ENCODE measurements around the gene GVQW3. TPM values are rescaled to one million over a fixed set of nuclear protein-coding genes. Genes with fewer than 3 reads are reported as not detected.

Gene GVQW3
- polyA plus RNA-seq, 1 donor (not counting 4 experiments of a cell fraction or from before 2014, with no cell fraction given) = 0.80 TPM

- TF ChIP-seq EZH2 (IDR thresholded peaks at IDR 0.05; ENCODE audit: low read length) = no peak
- TF ChIP-seq, protein P1, sequence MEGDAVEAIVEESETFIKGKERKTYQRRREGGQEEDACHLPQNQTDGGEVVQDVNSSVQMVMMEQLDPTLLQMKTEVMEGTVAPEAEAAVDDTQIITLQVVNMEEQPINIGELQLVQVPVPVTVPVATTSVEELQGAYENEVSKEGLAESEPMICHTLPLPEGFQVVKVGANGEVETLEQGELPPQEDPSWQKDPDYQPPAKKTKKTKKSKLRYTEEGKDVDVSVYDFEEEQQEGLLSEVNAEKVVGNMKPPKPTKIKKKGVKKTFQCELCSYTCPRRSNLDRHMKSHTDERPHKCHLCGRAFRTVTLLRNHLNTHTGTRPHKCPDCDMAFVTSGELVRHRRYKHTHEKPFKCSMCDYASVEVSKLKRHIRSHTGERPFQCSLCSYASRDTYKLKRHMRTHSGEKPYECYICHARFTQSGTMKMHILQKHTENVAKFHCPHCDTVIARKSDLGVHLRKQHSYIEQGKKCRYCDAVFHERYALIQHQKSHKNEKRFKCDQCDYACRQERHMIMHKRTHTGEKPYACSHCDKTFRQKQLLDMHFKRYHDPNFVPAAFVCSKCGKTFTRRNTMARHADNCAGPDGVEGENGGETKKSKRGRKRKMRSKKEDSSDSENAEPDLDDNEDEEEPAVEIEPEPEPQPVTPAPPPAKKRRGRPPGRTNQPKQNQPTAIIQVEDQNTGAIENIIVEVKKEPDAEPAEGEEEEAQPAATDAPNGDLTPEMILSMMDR (optimal IDR thresholded peaks at IDR 0.05 in 1 of 3, IDR thresholded peaks at IDR 0.05 in 1 of 3, conservative IDR thresholded peaks at IDR 0.05 in 1 of 3; ENCODE audit: extremely low read depth in 1 of 3, insufficient read depth in 2 of 3, low read length in 3 of 3) = no peak
- no peak overlapping the region for H3K4me2 ChIP-seq (ENCODE audit: control insufficient read depth, extremely low read depth, insufficient read depth, low read depth, low read length)
- H2AFZ ChIP-seq (ENCODE audit: control insufficient read depth, low read length) = no peak overlapping the region
- H3K79me2 ChIP-seq (ENCODE audit: control insufficient read depth, insufficient read depth, low read length) = no peaks in the 10 kb centered on the region
- DNase-seq (ENCODE audit: low read depth, low spot score) = no peak
- H3K9me1 ChIP-seq (ENCODE audit: control insufficient read depth, extremely low read depth, insufficient read depth, low read length) = no peaks in the 10 kb centered on the region
- no peaks in the 10 kb centered on the region for H4K20me1 ChIP-seq (ENCODE audit: control insufficient read depth, extremely low read depth, insufficient read depth, low read length)
- H3K4me1 ChIP-seq (ENCODE audit: control insufficient read depth, extremely low read depth, insufficient read depth, low read length) = no peaks in the 10 kb centered on the region
- no peaks in the 10 kb centered on the region for H3K9me3 ChIP-seq (ENCODE audit: control insufficient read depth, low read depth, low read length)
- H3K27ac ChIP-seq (ENCODE audit: control insufficient read depth, insufficient read depth, low read length) = no peak overlapping the region
- no peak overlapping the region for H3K9ac ChIP-seq (ENCODE audit: control insufficient read depth, extremely low read depth, insufficient read depth, low read length)
- H3K4me3 ChIP-seq (ENCODE audit: control insufficient read depth in 2 of 3, extremely low read depth in 1 of 3, insufficient read depth in 2 of 3, low read depth in 1 of 3, low read length in 3 of 3) = no peak overlapping the region
- no peak for FAIRE-seq
- no peaks in the 10 kb centered on the region for H3K36me3 ChIP-seq (ENCODE audit: control insufficient read depth in 2 of 2, extremely low read depth in 1 of 2, insufficient read depth in 2 of 2, low read length in 2 of 2)
- dilution Hi-C loops (cut with MboI; ENCODE audit: extremely low pct_ligation_motif_present, low sequenced_read_pairs) = no loop called here
- no peaks in the 10 kb centered on the region for H3K27me3 ChIP-seq (ENCODE audit: control insufficient read depth, extremely low read depth, insufficient read depth, low read length)
Observed at GRCh38 chr11:76388408-76388807, 7.3 kb downstream of the GVQW3 start.

- no peaks in the 10 kb centered on the region for H3K79me2 ChIP-seq (ENCODE audit: control insufficient read depth, insufficient read depth, low read length)
- no peaks in the 10 kb centered on the region for H3K4me1 ChIP-seq (ENCODE audit: control insufficient read depth, extremely low read depth, insufficient read depth, low read length)
- no peaks in the 10 kb centered on the region for H3K36me3 ChIP-seq (ENCODE audit: control insufficient read depth in 2 of 2, extremely low read depth in 1 of 2, insufficient read depth in 2 of 2, low read length in 2 of 2)
- no peak overlapping the region for H3K9ac ChIP-seq (ENCODE audit: control insufficient read depth, extremely low read depth, insufficient read depth, low read length)
- FAIRE-seq (no peak), DNase-seq (ENCODE audit: low read depth, low spot score) (no peak)
- no peak overlapping the region for H3K27ac ChIP-seq (ENCODE audit: control insufficient read depth, insufficient read depth, low read length)
- TF ChIP-seq, protein P1 (optimal IDR thresholded peaks at IDR 0.05 in 1 of 3, IDR thresholded peaks at IDR 0.05 in 1 of 3, conservative IDR thresholded peaks at IDR 0.05 in 1 of 3; ENCODE audit: extremely low read depth in 1 of 3, insufficient read depth in 2 of 3, low read length in 3 of 3) = no peak
- no peak for TF ChIP-seq EZH2 (IDR thresholded peaks at IDR 0.05; ENCODE audit: low read length)
- no peak overlapping the region for H3K4me3 ChIP-seq (ENCODE audit: control insufficient read depth in 2 of 3, extremely low read depth in 1 of 3, insufficient read depth in 2 of 3, low read depth in 1 of 3, low read length in 3 of 3)
- H3K9me3 ChIP-seq (ENCODE audit: control insufficient read depth, low read depth, low read length) = no peaks in the 10 kb centered on the region
- no peaks in the 10 kb centered on the region for H3K27me3 ChIP-seq (ENCODE audit: control insufficient read depth, extremely low read depth, insufficient read depth, low read length)
- no peak overlapping the region for H2AFZ ChIP-seq (ENCODE audit: control insufficient read depth, low read length)
- no peaks in the 10 kb centered on the region for H3K9me1 ChIP-seq (ENCODE audit: control insufficient read depth, extremely low read depth, insufficient read depth, low read length)
- H4K20me1 ChIP-seq (ENCODE audit: control insufficient read depth, extremely low read depth, insufficient read depth, low read length) = no peaks in the 10 kb centered on the region
- dilution Hi-C loops (cut with MboI; ENCODE audit: extremely low pct_ligation_motif_present, low sequenced_read_pairs) = no loop called here
- H3K4me2 ChIP-seq (ENCODE audit: control insufficient read depth, extremely low read depth, insufficient read depth, low read depth, low read length) = no peak overlapping the region
Observed at GRCh38 chr11:76391021-76391420, 9.9 kb downstream of the GVQW3 start.
